NOMO-1 treated with DMSO at 0.1 percent for 48 hours (cell line): Measurements from ENCODE around the gene C16orf82.
A peak's percentile ranks its signal among the peaks of the same experiment; 100 is the strongest.
"Not testable (repeated sequence)": the region's sequence is repeated elsewhere in the genome, so short reads cannot be mapped to it uniquely, and the experiment has no call there.

ENCODE experiments used
- DNase-seq: peaks from one replicate; lab custom pipeline; 2025; ENCODE audit not compliant: unreplicated experiment; lab: John Stamatoyannopoulos, UW

The C16orf82 gene

DNA sequence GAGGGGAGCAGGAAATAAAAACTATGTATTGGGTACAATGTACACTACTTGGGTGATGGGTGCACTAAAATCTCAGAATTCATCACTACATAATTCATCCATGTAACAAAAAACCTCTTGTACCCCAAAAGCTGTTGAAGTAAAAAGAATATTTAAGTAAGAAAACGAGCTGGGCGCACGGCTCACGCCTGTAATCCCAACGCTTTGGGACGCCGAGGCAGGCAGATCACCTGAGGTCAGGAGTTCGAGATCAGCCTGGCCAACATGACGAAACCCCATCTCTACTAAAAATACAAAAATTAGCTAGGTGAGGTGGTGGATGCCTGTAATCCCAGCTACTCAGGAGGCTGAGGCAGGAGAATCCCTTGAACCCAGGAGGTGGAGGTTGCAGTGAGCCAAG, 19.3 kb downstream of the C16orf82 start:
- not testable (repeated sequence) for DNase-seq

GRCh38 chr16:27088216-27088615, 21.5 kb downstream of the C16orf82 start:
- no peak for DNase-seq

- DNase-seq, result no peak
Measured at GRCh38 chr16:27096375-27096774, 29.6 kb downstream of the C16orf82 start.

DNA sequence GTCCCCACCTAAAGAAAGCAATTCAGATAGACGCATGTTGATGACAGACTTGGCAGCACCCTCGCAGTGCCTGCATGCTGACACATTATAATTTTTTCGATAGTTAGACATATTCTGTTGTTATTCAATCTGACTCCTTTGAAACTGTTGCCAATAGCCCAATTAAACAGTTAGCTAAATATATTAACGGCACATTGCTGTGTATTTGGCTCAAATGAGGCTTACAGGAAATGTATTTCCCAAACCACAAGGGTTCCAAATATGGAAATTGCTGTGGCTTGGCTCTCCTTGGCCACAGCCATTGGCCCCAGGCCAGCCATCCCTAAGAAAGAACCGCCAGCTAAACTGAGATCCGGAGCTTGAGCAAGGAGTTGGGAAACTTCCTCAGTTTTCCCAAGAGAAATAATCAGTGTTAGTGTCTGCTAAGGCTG, 31.1 kb downstream of the C16orf82 start:
- DNase-seq, result no peak

GRCh38 chr16:27098366-27099049, 31.8 kb downstream of the C16orf82 start:
- DNase-seq, result no peak

- DNase-seq, result no peak
Measured at GRCh38 chr16:27102701-27103575, 36.2 kb downstream of the C16orf82 start.

DNA sequence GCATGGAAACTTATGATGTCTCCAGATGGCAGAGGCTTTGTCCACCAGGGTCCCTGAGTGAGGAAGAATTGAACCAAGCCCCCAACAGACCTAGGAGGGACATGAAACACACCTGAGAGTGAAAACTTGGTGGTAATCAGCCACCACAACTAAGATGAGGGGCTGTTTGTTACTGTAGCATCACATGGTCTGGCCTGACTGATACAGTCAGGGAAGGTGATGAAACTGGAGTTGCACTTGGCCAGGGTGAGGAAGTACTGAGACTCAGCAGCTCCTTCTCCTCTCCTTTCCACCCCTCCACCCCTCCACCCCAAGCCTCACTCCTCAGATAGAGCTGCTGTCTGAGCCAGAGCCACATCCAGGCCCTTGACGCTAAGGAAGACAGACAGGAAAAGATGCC, 37.2 kb downstream of the C16orf82 start:
- no peak for DNase-seq

- DNase-seq, result no peak
Measured at GRCh38 chr16:27106305-27106704, 39.6 kb downstream of the C16orf82 start.

GRCh38 chr16:27107185-27107592, 40.5 kb downstream of the C16orf82 start:
- no peak for DNase-seq

DNA sequence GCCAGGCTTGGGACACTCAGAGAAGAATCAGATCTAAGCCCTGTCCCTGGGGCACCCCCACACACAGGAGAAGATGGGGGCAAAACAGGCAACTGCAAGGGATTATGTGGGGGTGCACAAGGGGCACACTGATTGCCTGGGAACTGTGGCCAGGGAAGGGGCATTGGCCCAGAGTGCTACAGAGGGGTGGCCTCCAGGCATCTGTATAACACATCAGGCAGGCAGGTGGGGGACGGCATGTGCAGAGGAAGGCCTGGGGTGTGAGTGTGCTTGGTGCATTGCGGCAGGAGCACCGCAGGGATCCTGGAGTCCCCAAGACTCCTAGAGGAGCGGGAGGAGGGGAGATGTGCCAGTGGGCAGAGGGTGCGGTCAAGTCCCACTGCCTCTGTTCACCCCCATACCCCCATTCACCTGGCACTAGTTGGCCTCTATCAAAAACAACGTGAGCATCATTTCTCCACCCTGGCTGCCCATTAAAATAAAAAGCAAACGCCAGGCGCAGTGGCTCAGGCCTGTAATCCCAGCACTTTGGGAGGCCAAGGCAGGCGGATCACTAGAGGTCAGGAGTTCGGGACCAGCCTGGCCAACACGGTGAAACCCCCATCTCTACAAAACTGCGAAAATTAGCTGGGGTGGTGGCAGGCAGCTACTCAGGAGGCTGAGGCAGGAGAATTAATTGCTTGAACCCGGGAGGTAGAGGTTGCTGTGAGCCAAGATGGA, 41.5 kb downstream of the C16orf82 start:
- no peak for DNase-seq

GRCh38 chr16:27108826-27109665, 42.3 kb downstream of the C16orf82 start:
- no peak for DNase-seq

DNA sequence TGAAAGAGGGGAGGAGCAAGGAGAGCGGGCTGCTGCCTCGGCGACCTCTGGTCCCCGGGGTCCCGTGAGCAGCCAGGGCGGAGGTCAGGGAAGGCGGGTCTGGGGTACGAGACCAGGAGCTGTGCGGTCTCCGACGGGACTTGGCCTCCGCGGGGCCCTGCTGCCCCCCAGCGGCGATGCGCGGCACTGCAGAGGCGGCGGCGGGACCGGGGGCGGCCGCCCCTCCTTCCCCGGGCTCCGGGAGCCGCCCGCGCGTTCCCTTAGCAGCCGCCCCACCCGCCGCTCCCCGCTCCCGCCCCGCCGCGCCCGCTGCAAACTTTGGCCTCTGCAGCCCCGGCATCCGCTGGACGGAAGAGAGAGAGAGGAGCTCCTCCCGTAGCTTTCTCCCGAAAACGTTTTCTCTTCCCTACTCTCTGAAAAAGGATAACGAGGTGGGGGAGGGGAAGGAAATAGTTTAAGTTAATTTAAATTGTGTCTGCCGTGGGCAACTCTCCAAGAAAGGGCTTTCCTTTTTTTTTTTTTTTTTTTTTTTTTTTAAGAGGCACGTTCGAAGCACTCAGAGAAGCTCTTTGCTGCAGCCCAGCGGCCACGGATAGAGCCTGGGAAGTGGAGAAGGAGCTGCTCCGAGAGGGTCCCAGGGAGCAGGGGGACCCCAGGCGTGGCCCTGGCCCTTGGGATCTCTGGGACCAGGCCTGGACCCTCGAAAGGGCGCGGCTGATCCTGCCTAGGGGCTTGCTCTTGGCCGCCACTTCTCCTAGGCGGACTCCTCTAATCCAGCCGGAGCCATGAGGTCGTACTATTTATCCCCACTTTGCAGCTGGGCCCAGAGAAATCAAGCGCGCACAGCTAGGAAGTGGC, 43.2 kb downstream of the C16orf82 start:
- DNase-seq, result peak; percentile 25

DNA sequence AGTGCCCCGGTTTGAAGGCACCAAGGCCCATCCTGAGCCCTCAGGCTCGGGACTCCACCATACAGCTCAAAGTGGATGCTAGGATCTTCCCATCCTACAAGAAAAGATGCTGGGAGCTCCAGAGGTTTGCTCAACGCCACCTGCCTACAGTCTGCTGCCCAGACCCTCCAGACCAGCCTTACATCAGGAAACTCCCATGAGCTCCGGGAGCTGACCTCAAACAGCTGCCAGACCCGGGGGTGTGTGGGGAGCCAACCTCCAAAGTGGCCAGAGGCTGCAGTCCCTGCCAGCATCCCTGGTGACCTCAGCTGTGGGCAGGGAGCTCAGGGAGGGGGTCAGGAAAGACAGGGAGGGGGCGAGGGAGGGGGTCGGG, 43.8 kb downstream of the C16orf82 start:
- no peak for DNase-seq

- no peak for DNase-seq
Measured at GRCh38 chr16:27111486-27111885, 44.8 kb downstream of the C16orf82 start.

DNA sequence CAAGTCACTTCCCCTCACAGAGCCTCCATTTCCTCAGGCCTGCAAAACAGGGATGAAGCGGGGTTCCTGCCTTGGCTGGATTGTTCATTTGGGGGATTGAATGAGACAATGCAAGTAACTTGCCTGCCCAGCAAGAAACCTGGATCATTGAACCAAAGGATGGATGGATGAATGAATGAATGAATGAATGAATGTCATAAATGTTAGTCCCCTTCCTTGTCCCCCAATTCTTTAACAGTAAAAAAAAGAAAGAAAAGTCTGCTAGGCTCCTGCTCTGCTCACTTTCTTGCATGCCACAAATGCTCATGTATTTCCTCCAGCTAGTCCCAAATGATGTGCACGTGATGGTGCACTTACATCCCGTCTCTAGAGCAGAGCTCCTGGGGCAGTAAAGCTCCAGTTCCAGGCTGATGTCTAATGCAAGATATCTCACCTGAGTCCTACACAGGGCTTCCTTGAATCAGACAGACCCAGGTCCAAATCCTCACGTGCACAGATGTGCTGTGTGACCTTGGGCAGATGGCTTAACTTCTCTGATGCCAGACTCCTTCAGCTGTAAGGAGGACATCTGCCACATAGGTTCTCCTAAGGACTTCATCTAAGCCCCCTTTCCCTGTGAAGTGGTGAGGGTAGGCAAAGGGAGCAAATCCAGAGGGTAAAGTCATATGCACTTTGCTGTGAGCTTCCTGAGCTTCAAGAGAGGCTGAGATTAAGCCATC, 45.5 kb downstream of the C16orf82 start:
- no peak for DNase-seq

DNA sequence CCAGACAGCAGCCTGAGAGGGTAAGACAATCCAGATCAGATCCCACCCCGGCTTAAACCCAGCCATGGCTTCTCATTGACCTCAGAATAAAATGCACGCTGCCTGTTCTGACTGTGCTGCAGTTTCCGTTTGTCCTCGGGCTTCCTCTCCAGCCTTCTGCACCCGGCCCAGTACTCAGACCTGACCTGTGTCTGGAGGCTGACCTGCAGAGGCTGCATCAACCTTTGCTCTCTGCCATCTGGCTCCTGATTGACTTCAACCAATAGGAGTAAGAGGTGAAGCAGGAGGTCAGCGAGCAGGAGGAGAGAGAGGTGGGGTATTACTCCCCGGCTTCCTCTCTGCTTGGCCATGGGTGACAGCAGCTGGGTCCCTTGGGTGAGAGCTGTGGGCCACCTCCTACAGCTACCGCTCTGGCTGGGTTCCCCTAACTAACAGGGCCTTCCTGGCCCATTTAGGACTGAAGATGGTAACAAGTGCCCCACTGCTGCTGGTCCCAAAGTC, 46.7 kb downstream of the C16orf82 start:
- no peak for DNase-seq

DNA sequence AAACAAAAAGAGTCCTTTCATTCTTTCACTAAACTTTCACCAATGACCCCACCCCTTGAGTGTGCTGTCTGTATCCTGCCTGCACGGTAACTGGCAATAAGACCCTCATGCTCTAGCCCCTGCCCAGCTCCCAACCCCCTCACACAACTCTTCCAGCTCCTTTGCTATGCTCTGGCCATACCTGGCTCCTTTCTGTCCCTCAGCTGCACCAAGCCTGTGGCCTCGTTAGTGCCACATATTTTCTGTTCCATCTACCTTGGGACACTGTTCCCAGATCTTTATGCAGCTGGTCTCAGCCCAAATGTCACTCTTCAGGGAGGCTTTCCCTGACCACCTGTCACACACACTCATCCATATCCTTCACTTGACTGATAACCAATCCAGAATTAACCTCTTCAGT, 47.3 kb downstream of the C16orf82 start:
- no peak for DNase-seq

DNA sequence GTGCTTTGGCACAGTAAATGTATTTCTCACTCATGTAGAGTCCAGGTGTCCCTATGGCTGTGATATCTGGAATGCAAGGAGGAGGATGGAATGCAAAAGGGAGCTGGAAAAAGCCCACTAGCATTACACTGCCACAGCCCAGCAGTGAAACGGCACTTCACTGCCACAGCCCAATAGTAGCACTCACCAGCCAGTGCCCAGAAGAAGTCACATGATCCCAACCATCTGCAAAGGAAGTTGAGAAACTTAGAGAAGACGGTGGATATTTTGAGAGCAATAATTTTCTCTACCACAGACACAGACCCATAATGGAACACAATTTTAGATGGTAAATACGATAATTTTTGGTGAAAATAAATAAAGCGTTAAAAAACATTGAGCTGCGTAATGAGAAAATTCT, 51.8 kb downstream of the C16orf82 start:
- peak; percentile 70 for DNase-seq
